ENCODE data around the gene GNAO1.

The GNAO1 gene

GRCh38 chr16:56295059-56295665 is 103.9 kb downstream of the GNAO1 start:
- DNase-seq = no peak

- no peak for DNase-seq
These were observed 104.6 kb downstream of the GNAO1 start for GRCh38 chr16:56295739-56296527.

- no peak for DNase-seq
These were observed 106.4 kb downstream of the GNAO1 start for GRCh38 chr16:56297684-56298083.

- no peak for DNase-seq
These were observed 106.8 kb downstream of the GNAO1 start for GRCh38 chr16:56298116-56298515.

GRCh38 chr16:56298948-56299596 is 107.8 kb downstream of the GNAO1 start:
- no peak for DNase-seq

- no peak for DNase-seq
These were observed 108.9 kb downstream of the GNAO1 start for GRCh38 chr16:56300242-56300623.

- peak; percentile 40 for DNase-seq
These were observed 109.9 kb downstream of the GNAO1 start for GRCh38 chr16:56300891-56301850.

GRCh38 chr16:56302506-56302905 is 111.2 kb downstream of the GNAO1 start:
- no peak for DNase-seq

GRCh38 chr16:56303066-56303715 is 111.9 kb downstream of the GNAO1 start:
- no peak for DNase-seq

- no peak for DNase-seq
These were observed 112.6 kb downstream of the GNAO1 start for GRCh38 chr16:56303880-56304279.

- DNase-seq = no peak
These were observed 114.8 kb downstream of the GNAO1 start for GRCh38 chr16:56305956-56306565.

- no peak for DNase-seq
These were observed 115.6 kb downstream of the GNAO1 start for GRCh38 chr16:56306690-56307533.

- no peak for DNase-seq
These were observed 116.2 kb downstream of the GNAO1 start for GRCh38 chr16:56307534-56307873.

- no peak for DNase-seq
These were observed 117.7 kb downstream of the GNAO1 start for GRCh38 chr16:56309008-56309407.

- peak; percentile 43 for DNase-seq
These were observed 119.4 kb downstream of the GNAO1 start for GRCh38 chr16:56310690-56311089.

GRCh38 chr16:56311208-56312027 is 120.1 kb downstream of the GNAO1 start:
- DNase-seq = no peak

- DNase-seq = no peak
These were observed 120.7 kb downstream of the GNAO1 start for GRCh38 chr16:56312028-56312300.

- DNase-seq = no peak
These were observed 121.3 kb downstream of the GNAO1 start for GRCh38 chr16:56312556-56312955.

GRCh38 chr16:56314244-56314850 is 123.1 kb downstream of the GNAO1 start:
- no peak for DNase-seq

GRCh38 chr16:56315955-56316354 is 124.7 kb downstream of the GNAO1 start:
- no peak for DNase-seq
